A673 (cell line): ENCODE measurements around the gene BMERB1. TPM values are rescaled to one million over a fixed set of nuclear protein-coding genes. Genes with fewer than 3 reads are reported as not detected.
A peak's percentile ranks its signal among the peaks of the same experiment; 100 is the strongest.

Source experiments
- BruUV-seq: library from RNA; stranded (reverse); fragments of 400-500 nt; replicated peaks from 2 replicates; lab custom pipeline; 2021; lab: Mats Ljungman, UMichigan
- CTCF ChIA-PET: fragments of 300-600 bp; sonication (Branson Sonifier 250); formaldehyde crosslinking; loops from one replicate; lab custom pipeline; 2022; ENCODE audit warnings: antibody characterized with exemption; lab: Charles Lee
- POLR2A ChIA-PET: fragments of 300-600 bp; sonication (Branson Sonifier 250); formaldehyde crosslinking; loops from one replicate; lab custom pipeline; 2022; ENCODE audit warnings: antibody characterized with exemption; ENCODE audit not compliant: low non-redundant PET; lab: Charles Lee
- DNase-seq: peaks from one replicate; pipeline ENCODE4 v3.0.0-alpha.2; 2015; ENCODE audit warnings: low spot score
- H3K27ac ChIP-seq: fragments of 200-600 bp; sonication (generic); 2 replicates; pipeline ENCODE4 v1.5.1; 2016; ENCODE audit warnings: mixed run types, low read depth, mild to moderate bottlenecking, mixed read lengths, antibody characterized with exemption, low read length; ENCODE audit not compliant: poor library complexity, severe bottlenecking
- H3K27me3 ChIP-seq: fragments of 200-600 bp; sonication (generic); replicated peaks from 2 replicates; pipeline ENCODE4 v1.6.1; 2017; ENCODE audit warnings: mixed run types, low read depth, mild to moderate bottlenecking, mixed read lengths, antibody characterized with exemption, low read length; ENCODE audit not compliant: insufficient read depth, poor library complexity
- H3K36me3 ChIP-seq: fragments of 200-600 bp; sonication (generic); 2 replicates; pipeline ENCODE4 v1.6.1; 2016; ENCODE audit warnings: mixed run types, mild to moderate bottlenecking, mixed read lengths, antibody characterized with exemption, low read length; ENCODE audit not compliant: insufficient read depth, poor library complexity, severe bottlenecking
- H3K4me1 ChIP-seq: fragments of 200-600 bp; sonication (generic); 2 replicates; pipeline ENCODE4 v1.6.1; 2017; ENCODE audit warnings: mixed run types, mild to moderate bottlenecking, mixed read lengths, antibody characterized with exemption, low read length; ENCODE audit not compliant: insufficient read depth, poor library complexity, severe bottlenecking
- H3K4me3 ChIP-seq: fragments of 200-600 bp; sonication (generic); 2 replicates; pipeline ENCODE4 v1.5.1; 2016; ENCODE audit warnings: low read depth, mixed run types, mild to moderate bottlenecking, mixed read lengths, low read length; ENCODE audit not compliant: poor library complexity, severe bottlenecking
- H3K9me3 ChIP-seq: fragments of 200-600 bp; sonication (generic); 2 replicates; pipeline ENCODE4 v1.6.1; 2016; ENCODE audit warnings: mixed run types, low read depth, mild to moderate bottlenecking, mixed read lengths, antibody characterized with exemption, low read length; ENCODE audit not compliant: poor library complexity, severe bottlenecking
- CTCF ChIP-seq: fragments of 300-800, 200-600 bp; sonication (generic); conservative IDR thresholded peaks from 2 replicates; pipeline ENCODE4 v1.5.1; 2017; ENCODE audit warnings: low read depth, mild to moderate bottlenecking, antibody characterized with exemption, low read length, moderate library complexity, mixed read lengths
- EZH2 ChIP-seq: fragments of 200-600 bp; sonication (generic); IDR thresholded peaks from 2 replicates; pipeline ENCODE4 v1.6.1; 2017; ENCODE audit warnings: borderline replicate concordance, low read depth, mild to moderate bottlenecking, mixed read lengths, antibody characterized with exemption, low read length; ENCODE audit not compliant: poor library complexity, severe bottlenecking
- intact Hi-C: fragments of 100-400 bp; cut with micrococcal nuclease; formaldehyde crosslinking; loops from one replicate; pipeline ENCODE4 v1.10.0; 2022; ENCODE audit not compliant: unreplicated experiment
- total RNA-seq: library from RNA; stranded (reverse); gene quantifications from 2 replicates; pipeline ENCODE4 v1.2.3, GENCODE V29; 2021

BMERB1 gene
- total RNA-seq, 1 experiment from 2014 or later, result 11.5 TPM

GRCh38 chr16:15502041-15502725, 67.8 kb downstream of the BMERB1 start:
- no peaks in the 10 kb centered on the region for H3K27me3 ChIP-seq
- BruUV-seq, result no TSS peak
- H3K27ac ChIP-seq, result no peak overlapping the region
- no peaks in the 10 kb centered on the region for H3K9me3 ChIP-seq
- no peak overlapping the region for H3K4me3 ChIP-seq
- intact Hi-C loops, result no loop called here
- ChIA-PET POLR2A (no interaction called here), CTCF (no interaction called here)
- DNase-seq, result peak; percentile 93
- TF ChIP-seq CTCF (no peak), EZH2 (no peak)
- H3K36me3 ChIP-seq, result no peaks in the 10 kb centered on the region
- H3K4me1 ChIP-seq, result peaks cover 11% of the 10 kb centered on the region

GRCh38 chr16:15506441-15506840, 72.1 kb downstream of the BMERB1 start:
- Histone ChIP-seq H3K4me1 (peaks cover 22% of the 10 kb centered on the region), H3K4me3 (no peak overlapping the region), H3K27ac (no peak overlapping the region), H3K27me3 (no peaks in the 10 kb centered on the region), H3K9me3 (no peaks in the 10 kb centered on the region), H3K36me3 (no peaks in the 10 kb centered on the region)
- no peak for TF ChIP-seq CTCF
- TF ChIP-seq EZH2, result no peak
- intact Hi-C loops, result no loop called here
- DNase-seq, result no peak
- ChIA-PET POLR2A (no interaction called here), CTCF (no interaction called here)
- BruUV-seq, result no TSS peak

- H3K9me3 ChIP-seq, result no peaks in the 10 kb centered on the region
- no TSS peak for BruUV-seq
- TF ChIP-seq EZH2, result no peak
- TF ChIP-seq CTCF, result no peak
- H3K36me3 ChIP-seq, result no peaks in the 10 kb centered on the region
- no peak overlapping the region for H3K27ac ChIP-seq
- H3K4me3 ChIP-seq, result no peak overlapping the region
- peak; percentile 60 for DNase-seq
- peaks cover 16% of the 10 kb centered on the region for H3K4me1 ChIP-seq
- H3K27me3 ChIP-seq, result no peaks in the 10 kb centered on the region
- intact Hi-C loops, result no loop called here
- POLR2A ChIA-PET, result no interaction called here
- CTCF ChIA-PET, result no interaction called here
Observed at GRCh38 chr16:15507301-15507958, 73.0 kb downstream of the BMERB1 start.
